CD14-positive monocyte (primary cell): ENCODE data around the gene RPS14. TPM values are rescaled to one million over a fixed set of nuclear protein-coding genes. Genes with fewer than 3 reads are reported as not detected.

Experiments
- DNase-seq, 3 donors: peaks; one replicate each; pipeline ENCODE4 v3.0.0-alpha.2; 2011 to 2022
- H2AFZ ChIP-seq: 2 replicates; pipeline ENCODE4 v1.6.0; 2012; ENCODE audit warnings: mild to moderate bottlenecking, low read depth, low read length, inconsistent platforms; ENCODE audit not compliant: insufficient read depth, poor library complexity, severe bottlenecking
- H3K27ac ChIP-seq, 2 donors: 1 replicate in 1 of 2; 2 replicates in 1 of 2; pipeline ENCODE4 v1.5.1; 2012 to 2013; ENCODE audit warnings: low read length in 2 of 2, control low read depth in 1 of 2, inconsistent platforms in 1 of 2, low read depth in 1 of 2, mild to moderate bottlenecking in 1 of 2
- H3K27me3 ChIP-seq, 2 donors: one replicate each; pipeline versions ENCODE4 v1.6.0 to v1.6.1; 2011 to 2013; ENCODE audit warnings: low read length in 2 of 2; ENCODE audit not compliant: control insufficient read depth in 2 of 2, insufficient read depth in 2 of 2
- H3K36me3 ChIP-seq, 2 donors: replicated peaks in 1 of 2; 1 replicate in 1 of 2; 2 replicates in 1 of 2; pipeline versions ENCODE4 v1.5.1 to v1.6.1; 2012 to 2013; ENCODE audit warnings: low read length in 2 of 2, control low read depth in 1 of 2, inconsistent platforms in 1 of 2, mild to moderate bottlenecking in 1 of 2; ENCODE audit not compliant: insufficient read depth in 2 of 2, control insufficient read depth in 1 of 2
- H3K4me1 ChIP-seq, 2 donors: 1 replicate in 1 of 2; 2 replicates in 1 of 2; pipeline versions ENCODE4 v1.5.1 to v1.6.1; 2012 to 2013; ENCODE audit warnings: low read length in 2 of 2, control low read depth in 1 of 2, inconsistent platforms in 1 of 2, mild to moderate bottlenecking in 1 of 2, moderate library complexity in 1 of 2; ENCODE audit not compliant: insufficient read depth in 2 of 2, control insufficient read depth in 1 of 2
- H3K4me2 ChIP-seq: replicated peaks from 2 replicates; pipeline ENCODE3; 2012; ENCODE audit warnings: low read length, moderate library complexity, mild to moderate bottlenecking; ENCODE audit not compliant: poor library complexity, severe bottlenecking; ENCODE audit errors: extremely low read depth
- H3K4me3 ChIP-seq, 3 experiments: fragments of 200-600 bp in 1 of 3; sonication (generic) in 1 of 3; replicated peaks in 1 of 3; 1 replicate in 2 of 3; 2 replicates in 1 of 3; pipeline ENCODE4 v1.5.1; 2011 to 2013; ENCODE audit warnings: low read length in 3 of 3, mild to moderate bottlenecking in 3 of 3, control low read depth in 2 of 3, low read depth in 2 of 3, inconsistent platforms in 1 of 3, moderate library complexity in 1 of 3
- H3K79me2 ChIP-seq: 2 replicates; pipeline ENCODE4 v1.6.0; 2012; ENCODE audit warnings: mild to moderate bottlenecking, control low read depth, inconsistent platforms, low read length, moderate library complexity; ENCODE audit not compliant: insufficient read depth
- H3K9ac ChIP-seq: 2 replicates; pipeline ENCODE4 v1.6.0; 2017; ENCODE audit warnings: low read length, mild to moderate bottlenecking; ENCODE audit not compliant: insufficient read depth, poor library complexity, severe bottlenecking
- H3K9me3 ChIP-seq, 2 donors: replicated peaks in 1 of 2; 1 replicate in 1 of 2; 2 replicates in 1 of 2; pipeline versions ENCODE4 v1.5.1 to v1.6.1; 2012 to 2013; ENCODE audit warnings: low read length in 2 of 2, control low read depth in 1 of 2; ENCODE audit not compliant: control insufficient read depth in 1 of 2, insufficient read depth in 1 of 2
- H4K20me1 ChIP-seq: 2 replicates; pipeline ENCODE4 v1.6.0; 2012; ENCODE audit warnings: mild to moderate bottlenecking, low read length, control low read depth, moderate library complexity; ENCODE audit not compliant: insufficient read depth
- H3K27ac Mint-ChIP-seq, 7 donors: one replicate each; pipeline ENCODE4 v1.8.0; 2020; ENCODE audit warnings: mild to moderate bottlenecking in 7 of 7, mixed read lengths in 7 of 7, moderate library complexity in 6 of 7, inconsistent platforms in 2 of 7
- H3K27me3 Mint-ChIP-seq, 3 donors: one replicate each; pipeline ENCODE4 v1.8.0; 2021 to 2022; ENCODE audit warnings: low read depth in 3 of 3, mild to moderate bottlenecking in 3 of 3, mixed read lengths in 3 of 3, moderate library complexity in 3 of 3, inconsistent platforms in 1 of 3
- H3K36me3 Mint-ChIP-seq, 2 donors: one replicate each; pipeline ENCODE4 v1.8.0; 2020; ENCODE audit warnings: mixed read lengths in 2 of 2, inconsistent platforms in 1 of 2, mild to moderate bottlenecking in 1 of 2
- H3K4me1 Mint-ChIP-seq: one replicate; pipeline ENCODE4 v1.8.0; 2020; ENCODE audit warnings: mild to moderate bottlenecking, mixed read lengths
- H3K4me3 Mint-ChIP-seq, 2 donors: one replicate each; pipeline ENCODE4 v1.8.0; 2020; ENCODE audit warnings: mild to moderate bottlenecking in 2 of 2, mixed read lengths in 2 of 2, moderate library complexity in 1 of 2
- H3K9me3 Mint-ChIP-seq, 7 donors: one replicate each; pipeline ENCODE4 v1.8.0; 2020 to 2022; ENCODE audit warnings: mixed read lengths in 7 of 7, mild to moderate bottlenecking in 6 of 7, moderate library complexity in 6 of 7, inconsistent platforms in 2 of 7
- WGBS: methylation state at CpG from one replicate; pipeline ENCODE4 v1.1.5; 2013; ENCODE audit warnings: missing lambda C conversion rate; ENCODE audit not compliant: insufficient coverage; 5-methylcytosine and 5-hydroxymethylcytosine counted together
- intact Hi-C, 2 donors: fragments of 100-400 bp; cut with micrococcal nuclease; formaldehyde crosslinking; loops; one replicate each; pipeline versions ENCODE4 v1.15.0 to v1.15.1; 2023
- polyA plus RNA-seq, 3 donors: library from polyadenylated mRNA; depleted of rRNA in 1 of 3; unstranded in 2 of 3; stranded (reverse) in 1 of 3; fragments of 300-500 nt in 2 of 3; fragments of >200 nt in 1 of 3; fragmentation: Illumina TruSeq in 2 of 3; gene quantifications; 1 replicate in 2 of 3; 2 replicates in 1 of 3; pipeline ENCODE4 v1.2.3, GENCODE V29; 2012 to 2021
- TF ChIP-seq, protein P1 (sequence below): fragments of 200-600 bp; IDR thresholded peaks from one replicate; pipeline ENCODE4 v1.8.0; 2022; ENCODE audit warnings: antibody characterized with exemption, mild to moderate bottlenecking

RPS14 gene
- polyA plus RNA-seq, 3 donors = 2,768 to 4,675 (median 3,499) TPM

DNA sequence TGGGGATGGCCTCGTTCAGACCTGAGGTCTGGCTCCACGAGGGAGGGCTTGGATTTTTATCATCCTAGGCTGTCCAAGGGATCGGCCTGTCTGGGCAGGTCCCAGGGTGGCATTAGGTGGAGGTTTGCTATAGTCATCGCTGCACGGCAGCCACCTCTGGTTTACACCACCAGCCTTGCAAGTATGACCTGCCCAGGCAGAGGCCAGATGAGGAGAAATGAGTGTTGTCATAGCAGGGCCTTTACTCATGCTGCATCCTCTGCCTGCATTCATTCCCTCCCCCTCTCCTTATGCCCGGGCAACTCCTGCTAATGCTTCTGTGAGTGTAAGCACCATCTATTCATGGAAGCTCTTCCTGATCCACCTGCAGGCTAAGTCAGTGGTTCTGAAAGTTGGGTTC lies 43.1 kb upstream of the RPS14 start:
- intact Hi-C loops = loop anchor here in 1 of 2 donors (5.0 kb wide), 1 partner anchor 35 kb away; no protein-coding TSS in a partner anchor
- Mint-ChIP-seq H3K9me3 (no peaks in the 10 kb centered on the region), H3K4me1 (peaks cover 77% of the 10 kb centered on the region), H3K36me3 (peaks cover 40 to 57% of the 10 kb centered on the region in 2 donors), H3K4me3 (no peak overlapping the region), H3K27ac (peak overlapping the region in 1 of 7 donors; percentile 97), H3K27me3 (peaks cover 0 to 3% (median 0%) of the 10 kb centered on the region in 3 donors)
- no peaks in the 10 kb centered on the region for H3K9me3 ChIP-seq
- no peak overlapping the region for H2AFZ ChIP-seq
- TF ChIP-seq, protein P1, sequence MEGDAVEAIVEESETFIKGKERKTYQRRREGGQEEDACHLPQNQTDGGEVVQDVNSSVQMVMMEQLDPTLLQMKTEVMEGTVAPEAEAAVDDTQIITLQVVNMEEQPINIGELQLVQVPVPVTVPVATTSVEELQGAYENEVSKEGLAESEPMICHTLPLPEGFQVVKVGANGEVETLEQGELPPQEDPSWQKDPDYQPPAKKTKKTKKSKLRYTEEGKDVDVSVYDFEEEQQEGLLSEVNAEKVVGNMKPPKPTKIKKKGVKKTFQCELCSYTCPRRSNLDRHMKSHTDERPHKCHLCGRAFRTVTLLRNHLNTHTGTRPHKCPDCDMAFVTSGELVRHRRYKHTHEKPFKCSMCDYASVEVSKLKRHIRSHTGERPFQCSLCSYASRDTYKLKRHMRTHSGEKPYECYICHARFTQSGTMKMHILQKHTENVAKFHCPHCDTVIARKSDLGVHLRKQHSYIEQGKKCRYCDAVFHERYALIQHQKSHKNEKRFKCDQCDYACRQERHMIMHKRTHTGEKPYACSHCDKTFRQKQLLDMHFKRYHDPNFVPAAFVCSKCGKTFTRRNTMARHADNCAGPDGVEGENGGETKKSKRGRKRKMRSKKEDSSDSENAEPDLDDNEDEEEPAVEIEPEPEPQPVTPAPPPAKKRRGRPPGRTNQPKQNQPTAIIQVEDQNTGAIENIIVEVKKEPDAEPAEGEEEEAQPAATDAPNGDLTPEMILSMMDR = no peak
- no peaks in the 10 kb centered on the region for H3K27me3 ChIP-seq
- no peak overlapping the region for H3K4me2 ChIP-seq
- DNase-seq = no peak
- peaks cover 67% of the 10 kb centered on the region for H4K20me1 ChIP-seq
- H3K4me1 ChIP-seq = peaks cover 53 to 57% of the 10 kb centered on the region in 2 donors
- H3K79me2 ChIP-seq = peaks cover 84% of the 10 kb centered on the region
- no peak overlapping the region for H3K4me3 ChIP-seq
- 100% methylated on average over 1 of the region's 6 CpGs for WGBS
- no peak overlapping the region for H3K27ac ChIP-seq
- H3K36me3 ChIP-seq = peaks cover 13 to 35% of the 10 kb centered on the region in 2 donors
- no peak overlapping the region for H3K9ac ChIP-seq

DNA sequence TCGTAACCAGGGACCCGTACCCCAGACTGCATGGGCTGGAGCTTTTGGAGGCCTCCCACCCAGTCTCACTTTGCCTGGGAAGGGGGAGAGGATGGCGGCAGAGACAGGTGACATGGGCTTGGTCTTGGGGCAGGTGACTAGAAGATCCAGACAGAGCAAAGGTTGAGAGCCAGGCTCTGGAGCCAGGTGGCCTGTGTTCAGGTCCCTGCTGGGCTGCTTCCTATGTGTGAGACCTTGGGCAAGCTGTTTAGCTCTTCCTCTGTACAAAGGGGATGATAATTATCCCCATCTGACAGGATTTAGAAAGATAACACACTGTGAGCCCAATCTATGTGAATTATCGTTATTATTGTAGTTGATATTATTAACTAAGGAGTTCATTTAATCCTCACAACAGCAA lies 42.3 kb upstream of the RPS14 start:
- Mint-ChIP-seq H3K27me3 (peaks cover 0 to 3% (median 0%) of the 10 kb centered on the region in 3 donors), H3K27ac (peak overlapping the region in 3 of 7 donors; percentile 11 to 99 (median 97)), H3K4me3 (no peak overlapping the region), H3K4me1 (peaks cover 76% of the 10 kb centered on the region), H3K36me3 (peaks cover 35 to 52% of the 10 kb centered on the region in 2 donors), H3K9me3 (no peaks in the 10 kb centered on the region)
- peaks cover 81% of the 10 kb centered on the region for H3K79me2 ChIP-seq
- peaks cover 59% of the 10 kb centered on the region for H4K20me1 ChIP-seq
- peaks cover 59 to 63% of the 10 kb centered on the region in 2 donors for H3K4me1 ChIP-seq
- H3K36me3 ChIP-seq = peaks cover 8 to 35% of the 10 kb centered on the region in 2 donors
- no peak overlapping the region for H3K4me2 ChIP-seq
- no peak for DNase-seq
- H2AFZ ChIP-seq = no peak overlapping the region
- intact Hi-C loops = loop anchor here in 1 of 2 donors (5.0 kb wide), 1 partner anchor 35 kb away; no protein-coding TSS in a partner anchor
- no peak overlapping the region for H3K4me3 ChIP-seq
- H3K27ac ChIP-seq = peak overlapping the region in 1 of 2 donors; percentile 96
- H3K27me3 ChIP-seq = no peaks in the 10 kb centered on the region
- TF ChIP-seq, protein P1 = no peak
- 100% methylated on average over 2 of the region's 4 CpGs for WGBS
- H3K9ac ChIP-seq = no peak overlapping the region
- H3K9me3 ChIP-seq = no peaks in the 10 kb centered on the region
